ENCODE results near the gene RHEBL1. TPM values are rescaled to one million over a fixed set of nuclear protein-coding genes. Genes with fewer than 3 reads are reported as not detected.

Gene RHEBL1
- total RNA-seq, 1 donor from 2014 or later, result not detected

DNA sequence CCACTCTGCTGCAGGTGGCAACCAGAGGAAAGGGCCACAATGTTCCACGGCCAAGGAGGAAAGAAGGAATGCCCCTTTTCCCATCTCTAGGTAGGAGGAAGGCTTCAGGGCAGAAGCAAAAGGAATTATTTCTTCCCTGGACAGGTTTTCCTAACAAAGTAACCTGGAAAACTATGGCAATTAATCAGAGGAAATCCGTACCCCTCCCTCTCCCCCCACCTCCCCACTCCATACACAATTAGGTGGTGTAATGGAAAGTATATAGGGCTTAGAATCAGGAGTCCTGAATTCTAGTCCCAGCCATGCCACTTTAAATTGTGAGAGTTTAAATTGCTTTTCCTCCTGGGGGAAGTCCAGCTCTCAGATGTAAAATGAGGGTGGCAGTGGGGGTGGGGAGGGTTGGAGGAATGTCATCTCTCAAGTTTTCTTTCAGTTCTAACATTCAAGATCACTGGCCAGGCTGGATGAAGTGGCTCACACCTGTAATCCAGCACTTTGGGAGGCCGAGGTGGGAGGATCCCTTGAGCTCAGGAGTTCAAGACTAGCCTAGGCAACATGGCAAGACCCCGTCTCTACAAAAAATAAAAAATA is 23.1 kb upstream of the RHEBL1 start:
- no peak for DNase-seq
- H3K4me1 ChIP-seq, result peaks cover 72% of the 10 kb centered on the region
- TF ChIP-seq, protein P1, sequence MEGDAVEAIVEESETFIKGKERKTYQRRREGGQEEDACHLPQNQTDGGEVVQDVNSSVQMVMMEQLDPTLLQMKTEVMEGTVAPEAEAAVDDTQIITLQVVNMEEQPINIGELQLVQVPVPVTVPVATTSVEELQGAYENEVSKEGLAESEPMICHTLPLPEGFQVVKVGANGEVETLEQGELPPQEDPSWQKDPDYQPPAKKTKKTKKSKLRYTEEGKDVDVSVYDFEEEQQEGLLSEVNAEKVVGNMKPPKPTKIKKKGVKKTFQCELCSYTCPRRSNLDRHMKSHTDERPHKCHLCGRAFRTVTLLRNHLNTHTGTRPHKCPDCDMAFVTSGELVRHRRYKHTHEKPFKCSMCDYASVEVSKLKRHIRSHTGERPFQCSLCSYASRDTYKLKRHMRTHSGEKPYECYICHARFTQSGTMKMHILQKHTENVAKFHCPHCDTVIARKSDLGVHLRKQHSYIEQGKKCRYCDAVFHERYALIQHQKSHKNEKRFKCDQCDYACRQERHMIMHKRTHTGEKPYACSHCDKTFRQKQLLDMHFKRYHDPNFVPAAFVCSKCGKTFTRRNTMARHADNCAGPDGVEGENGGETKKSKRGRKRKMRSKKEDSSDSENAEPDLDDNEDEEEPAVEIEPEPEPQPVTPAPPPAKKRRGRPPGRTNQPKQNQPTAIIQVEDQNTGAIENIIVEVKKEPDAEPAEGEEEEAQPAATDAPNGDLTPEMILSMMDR (IDR thresholded peaks at IDR 0.05; ENCODE audit: borderline replicate concordance), result no peak
- H3K36me3 ChIP-seq, result peaks cover 21% of the 10 kb centered on the region
- peak overlapping the region; percentile 60 for H3K4me3 ChIP-seq
- peaks cover 64% of the 10 kb centered on the region for H3K27me3 ChIP-seq (ENCODE audit: low read depth)
- peak overlapping the region; percentile 25 for H3K27ac ChIP-seq (replicated peaks)
- no peaks in the 10 kb centered on the region for H3K9me3 ChIP-seq (replicated peaks)
- intact Hi-C loops (cut with micrococcal nuclease), result no loop called here

DNA sequence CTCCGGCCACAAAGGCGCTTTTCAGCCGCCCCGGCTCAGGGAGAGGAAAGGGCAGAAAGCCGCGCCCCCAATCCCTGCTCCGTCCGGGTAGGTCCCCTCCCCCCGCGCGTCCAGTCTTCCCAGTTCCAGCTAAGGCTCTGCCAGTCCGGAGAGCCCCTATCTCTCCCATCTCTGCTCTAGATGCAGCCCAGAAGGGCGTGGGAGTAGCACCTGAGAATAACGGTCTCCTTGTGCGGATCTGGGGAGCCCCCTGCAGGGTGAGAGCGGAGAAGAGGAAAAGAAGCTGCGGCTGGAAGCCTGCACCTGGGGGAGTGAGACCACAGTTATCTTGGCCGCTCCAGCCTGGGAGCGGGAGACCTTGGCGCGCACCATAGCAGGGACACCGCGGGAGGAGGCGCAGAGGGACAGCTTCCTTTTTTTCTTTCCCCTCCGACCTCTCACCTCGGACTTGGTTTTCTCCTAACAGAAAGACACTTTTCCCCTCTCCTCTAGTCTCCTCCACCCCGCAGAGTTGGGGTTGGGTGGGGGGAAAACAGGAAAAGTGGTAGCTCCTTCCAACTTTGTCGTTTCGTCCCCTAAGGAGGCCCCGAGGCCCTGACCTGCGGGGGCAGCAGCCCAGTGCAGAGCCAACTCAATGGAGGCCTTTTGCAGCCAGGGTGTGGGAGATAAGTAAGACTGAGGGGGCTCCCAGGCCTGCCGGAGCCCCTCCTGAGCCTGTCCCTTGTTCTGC is 22.5 kb upstream of the RHEBL1 start:
- peak; percentile 37 for DNase-seq
- Histone ChIP-seq H3K4me1 (peaks cover 75% of the 10 kb centered on the region), H3K27me3 (ENCODE audit: low read depth) (peaks cover 64% of the 10 kb centered on the region), H3K4me3 (peak overlapping the region; percentile 59), H3K27ac (replicated peaks) (peak overlapping the region; percentile 24), H3K9me3 (replicated peaks) (no peaks in the 10 kb centered on the region), H3K36me3 (peaks cover 15% of the 10 kb centered on the region)
- TF ChIP-seq, protein P1 (IDR thresholded peaks at IDR 0.05; ENCODE audit: borderline replicate concordance), result peak; percentile 39
- intact Hi-C loops (cut with micrococcal nuclease), result no loop called here

DNA sequence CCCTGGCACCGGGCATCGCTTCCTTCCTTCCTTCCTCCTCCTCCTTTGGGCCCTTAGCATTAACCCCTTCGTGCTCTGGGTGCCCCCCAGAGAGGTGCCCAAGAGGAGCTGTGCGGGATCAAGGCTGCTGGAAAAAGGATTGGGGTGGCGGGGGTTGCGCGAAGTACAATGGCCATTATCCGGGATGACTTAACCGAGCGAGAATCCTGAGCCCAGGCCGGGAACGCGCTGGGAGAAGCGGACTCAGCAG is 22.0 kb upstream of the RHEBL1 start:
- peak overlapping the region; percentile 4 for H3K27ac ChIP-seq (replicated peaks)
- peaks cover 75% of the 10 kb centered on the region for H3K4me1 ChIP-seq

DNA sequence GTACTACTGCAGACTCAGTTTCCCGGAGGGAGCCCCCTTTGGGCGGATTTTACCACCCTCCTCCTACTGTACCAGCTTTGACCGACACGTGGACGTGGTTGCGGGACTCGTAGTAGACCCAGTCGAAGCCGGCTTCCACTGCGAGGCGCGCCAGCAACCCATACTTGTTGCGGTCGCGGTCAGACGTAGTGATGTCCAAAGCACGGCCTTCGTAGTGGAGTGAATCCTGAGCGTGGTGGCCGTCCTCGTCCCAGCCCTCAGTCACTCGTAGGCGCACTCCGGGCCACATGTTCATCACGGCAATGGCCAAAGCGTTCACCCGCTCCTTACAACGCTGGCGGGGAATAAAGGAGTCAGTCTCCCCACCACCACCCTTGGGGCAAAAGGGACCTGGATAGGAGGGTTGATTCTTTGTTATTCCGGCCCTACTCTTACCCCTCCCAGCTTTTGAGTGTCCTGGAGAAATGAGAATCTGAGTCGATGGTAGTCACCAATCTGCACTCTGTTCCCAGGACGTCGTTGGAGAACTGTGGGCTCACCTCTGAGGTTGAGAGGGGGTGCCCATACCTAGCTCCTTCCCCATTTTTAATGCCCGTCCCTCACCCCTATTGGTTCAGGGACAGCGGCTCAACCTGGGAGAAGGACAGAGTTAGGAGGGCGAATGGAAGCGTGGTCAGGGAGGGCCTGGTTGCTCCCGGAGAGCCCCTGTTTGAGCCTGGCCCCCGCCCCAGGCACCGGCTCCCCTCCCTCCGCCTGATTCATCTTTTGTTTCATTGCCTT is 21.5 kb upstream of the RHEBL1 start:
- peak overlapping the region; percentile 4 for H3K27ac ChIP-seq (replicated peaks)

More for the DNA sequence above, 22.0 kb upstream of the RHEBL1 start:
- Histone ChIP-seq H3K36me3 (peaks cover 10% of the 10 kb centered on the region), H3K27me3 (ENCODE audit: low read depth) (peaks cover 64% of the 10 kb centered on the region), H3K4me3 (peak overlapping the region; percentile 59), H3K9me3 (replicated peaks) (no peaks in the 10 kb centered on the region)
- TF ChIP-seq, protein P1 (IDR thresholded peaks at IDR 0.05; ENCODE audit: borderline replicate concordance), result no peak
- DNase-seq, result no peak
- intact Hi-C loops (cut with micrococcal nuclease), result no loop called here

More for the DNA sequence above, 21.5 kb upstream of the RHEBL1 start:
- peaks cover 75% of the 10 kb centered on the region for H3K4me1 ChIP-seq
- peak overlapping the region; percentile 59 for H3K4me3 ChIP-seq
- no peaks in the 10 kb centered on the region for H3K9me3 ChIP-seq (replicated peaks)
- DNase-seq, result no peak
- TF ChIP-seq, protein P1 (IDR thresholded peaks at IDR 0.05; ENCODE audit: borderline replicate concordance), result no peak
- peaks cover 7% of the 10 kb centered on the region for H3K36me3 ChIP-seq
- peaks cover 64% of the 10 kb centered on the region for H3K27me3 ChIP-seq (ENCODE audit: low read depth)
- intact Hi-C loops (cut with micrococcal nuclease), result no loop called here

Measured in left ventricle myocardium inferior (tissue), 1 donor.